Measurements from ENCODE around the gene ENO2.

DNA sequence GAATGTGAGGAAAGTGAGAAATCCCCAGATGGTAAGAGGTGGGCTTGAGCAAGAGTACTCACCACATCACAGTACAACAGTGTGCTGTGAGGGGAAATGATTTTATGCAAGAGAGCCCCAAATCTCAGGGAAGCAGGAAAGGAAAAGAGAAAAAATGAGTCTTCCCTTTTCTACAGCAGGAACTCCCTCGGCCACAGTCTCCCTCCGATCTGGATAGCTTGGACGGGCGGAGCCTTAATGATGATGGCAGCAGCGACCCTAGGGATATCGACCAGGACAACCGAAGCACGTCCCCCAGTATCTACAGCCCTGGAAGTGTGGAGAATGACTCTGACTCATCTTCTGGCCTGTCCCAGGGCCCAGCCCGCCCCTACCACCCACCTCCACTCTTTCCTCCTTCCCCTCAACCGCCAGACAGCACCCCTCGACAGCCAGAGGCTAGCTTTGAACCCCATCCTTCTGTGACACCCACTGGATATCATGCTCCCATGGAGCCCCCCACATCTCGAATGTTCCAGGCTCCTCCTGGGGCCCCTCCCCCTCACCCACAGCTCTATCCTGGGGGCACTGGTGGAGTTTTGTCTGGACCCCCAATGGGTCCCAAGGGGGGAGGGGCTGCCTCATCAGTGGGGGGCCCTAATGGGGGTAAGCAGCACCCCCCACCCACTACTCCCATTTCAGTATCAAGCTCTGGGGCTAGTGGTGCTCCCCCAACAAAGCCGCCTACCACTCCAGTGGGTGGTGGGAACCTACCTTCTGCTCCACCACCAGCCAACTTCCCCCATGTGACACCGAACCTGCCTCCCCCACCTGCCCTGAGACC is 21.2 kb downstream of the ENO2 start:
- TF ChIP-seq, protein P1, sequence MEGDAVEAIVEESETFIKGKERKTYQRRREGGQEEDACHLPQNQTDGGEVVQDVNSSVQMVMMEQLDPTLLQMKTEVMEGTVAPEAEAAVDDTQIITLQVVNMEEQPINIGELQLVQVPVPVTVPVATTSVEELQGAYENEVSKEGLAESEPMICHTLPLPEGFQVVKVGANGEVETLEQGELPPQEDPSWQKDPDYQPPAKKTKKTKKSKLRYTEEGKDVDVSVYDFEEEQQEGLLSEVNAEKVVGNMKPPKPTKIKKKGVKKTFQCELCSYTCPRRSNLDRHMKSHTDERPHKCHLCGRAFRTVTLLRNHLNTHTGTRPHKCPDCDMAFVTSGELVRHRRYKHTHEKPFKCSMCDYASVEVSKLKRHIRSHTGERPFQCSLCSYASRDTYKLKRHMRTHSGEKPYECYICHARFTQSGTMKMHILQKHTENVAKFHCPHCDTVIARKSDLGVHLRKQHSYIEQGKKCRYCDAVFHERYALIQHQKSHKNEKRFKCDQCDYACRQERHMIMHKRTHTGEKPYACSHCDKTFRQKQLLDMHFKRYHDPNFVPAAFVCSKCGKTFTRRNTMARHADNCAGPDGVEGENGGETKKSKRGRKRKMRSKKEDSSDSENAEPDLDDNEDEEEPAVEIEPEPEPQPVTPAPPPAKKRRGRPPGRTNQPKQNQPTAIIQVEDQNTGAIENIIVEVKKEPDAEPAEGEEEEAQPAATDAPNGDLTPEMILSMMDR (IDR thresholded peaks at IDR 0.05) = no peak
- no peak for TF ChIP-seq POLR2A (IDR thresholded peaks at IDR 0.05)
